GM18907 (cell line): ENCODE measurements around the gene CLASRP.
A peak's percentile ranks its signal among the peaks of the same experiment; 100 is the strongest.

Experiments
- ATAC-seq: cut with Tn5 transposase; IDR thresholded peaks from one replicate; pipeline ENCODE4 v1.9.1; 2021; ENCODE audit warnings: mild to moderate bottlenecking, moderate library complexity; ENCODE audit not compliant: unreplicated experiment

The CLASRP gene

GRCh38 chr19:45079063-45079910 is 40.4 kb downstream of the CLASRP start, which contains the start of gene GEMIN7:
TSS of gene GEMIN7 (plus strand) at chr19:45079260. CDS start at chr19:45090115, 10,855 bp downstream.
- peak; percentile 39 for ATAC-seq

GRCh38 chr19:45079911-45080370 is 41.1 kb downstream of the CLASRP start:
- no peak for ATAC-seq

GRCh38 chr19:45082170-45082569 is 43.3 kb downstream of the CLASRP start:
- no peak for ATAC-seq

- no peak for ATAC-seq
These were observed 47.6 kb downstream of the CLASRP start for GRCh38 chr19:45086480-45086879.

- no peak for ATAC-seq
These were observed 48.7 kb downstream of the CLASRP start for GRCh38 chr19:45087531-45087930.

GRCh38 chr19:45090034-45090433 is 51.2 kb downstream of the CLASRP start:
- no peak for ATAC-seq

GRCh38 chr19:45090606-45091005 is 51.8 kb downstream of the CLASRP start:
- ATAC-seq: no peak

- ATAC-seq: peak; percentile 62
These were observed 52.4 kb downstream of the CLASRP start for GRCh38 chr19:45091031-45091923.

- ATAC-seq: peak; percentile 62
These were observed 54.2 kb downstream of the CLASRP start, which contains the start of gene PPP1R37 for GRCh38 chr19:45092747-45093678. TSS of gene PPP1R37 (plus strand) at chr19:45093179. CDS start at chr19:45093326, 147 bp downstream.

- no peak for ATAC-seq
These were observed 55.3 kb downstream of the CLASRP start for GRCh38 chr19:45094137-45094536.

GRCh38 chr19:45094707-45095106 is 55.9 kb downstream of the CLASRP start:
- no peak for ATAC-seq

- no peak for ATAC-seq
These were observed 56.9 kb downstream of the CLASRP start for GRCh38 chr19:45095496-45096413.

GRCh38 chr19:45096700-45097099 is 57.9 kb downstream of the CLASRP start:
- no peak for ATAC-seq

- no peak for ATAC-seq
These were observed 58.6 kb downstream of the CLASRP start for GRCh38 chr19:45097450-45097775.

- no peak for ATAC-seq
These were observed 59.1 kb downstream of the CLASRP start for GRCh38 chr19:45097776-45098520.

- no peak for ATAC-seq
These were observed 59.9 kb downstream of the CLASRP start for GRCh38 chr19:45098521-45099466.

GRCh38 chr19:45099467-45100191 is 60.8 kb downstream of the CLASRP start:
- ATAC-seq: no peak
